Measurements from ENCODE around the gene CCDC190. TPM values are rescaled to one million over a fixed set of nuclear protein-coding genes. Genes with fewer than 3 reads are reported as not detected.
"Not testable (repeated sequence)": the region's sequence is repeated elsewhere in the genome, so short reads cannot be mapped to it uniquely, and the experiment has no call there.

Gene CCDC190
- total RNA-seq, 1 donor from 2014 or later = not detected

- Histone ChIP-seq H3K9ac (no peak overlapping the region), H4K20me1 (ENCODE audit: low read depth) (no peaks in the 10 kb centered on the region), H3K9me3 (ENCODE audit: low read depth) (no peaks in the 10 kb centered on the region), H2AFZ (replicated peaks) (peak overlapping the region; percentile 44), H3F3A (ENCODE audit: low read depth) (no peaks in the 10 kb centered on the region), H3K4me1 (no peaks in the 10 kb centered on the region), H3K4me3 (no peak overlapping the region), H3K27me3 (no peaks in the 10 kb centered on the region), H3K79me2 (ENCODE audit: low read depth) (no peaks in the 10 kb centered on the region), H3K36me3 (no peaks in the 10 kb centered on the region), H3K4me2 (no peak overlapping the region), H3K27ac (no peak overlapping the region)
- H3K4me3 Mint-ChIP-seq = no peak overlapping the region
- no peaks in the 10 kb centered on the region for H3K27me3 Mint-ChIP-seq (ENCODE audit: insufficient read depth, low read depth)
- TF ChIP-seq CTCF (IDR thresholded peaks at IDR 0.05) = no peak
- TF ChIP-seq EZH2phosphoT487 (IDR thresholded peaks at IDR 0.05) = no peak
- TF ChIP-seq EZH2 (IDR thresholded peaks at IDR 0.05) = no peak
- DNase-seq (ENCODE audit: low spot score) = no peak
- no peak overlapping the region for H3K27ac Mint-ChIP-seq
- H3K36me3 Mint-ChIP-seq = no peaks in the 10 kb centered on the region
- H3K9me3 Mint-ChIP-seq = no peaks in the 10 kb centered on the region
- H3K4me1 Mint-ChIP-seq = no peaks in the 10 kb centered on the region
Measured at GRCh38 chr1:162876751-162877150, 15.8 kb upstream of the CCDC190 start.

- no peak for DNase-seq (ENCODE audit: low spot score)
- Mint-ChIP-seq H3K4me1 (no peaks in the 10 kb centered on the region), H3K4me3 (no peak overlapping the region), H3K27me3 (ENCODE audit: insufficient read depth, low read depth) (no peaks in the 10 kb centered on the region), H3K27ac (no peak overlapping the region), H3K9me3 (peaks cover 17% of the 10 kb centered on the region), H3K36me3 (no peaks in the 10 kb centered on the region)
- Histone ChIP-seq H3K27ac (no peak overlapping the region), H3K9ac (no peak overlapping the region), H3K36me3 (no peaks in the 10 kb centered on the region), H3F3A (ENCODE audit: low read depth) (no peaks in the 10 kb centered on the region), H3K9me3 (ENCODE audit: low read depth) (no peaks in the 10 kb centered on the region), H4K20me1 (ENCODE audit: low read depth) (no peaks in the 10 kb centered on the region), H3K4me1 (no peaks in the 10 kb centered on the region), H3K27me3 (no peaks in the 10 kb centered on the region), H3K4me3 (no peak overlapping the region), H3K4me2 (no peak overlapping the region), H3K79me2 (ENCODE audit: low read depth) (no peaks in the 10 kb centered on the region), H2AFZ (replicated peaks) (no peak overlapping the region)
- no peak for TF ChIP-seq EZH2phosphoT487 (IDR thresholded peaks at IDR 0.05)
- peak; percentile 5 for TF ChIP-seq CTCF (IDR thresholded peaks at IDR 0.05)
- TF ChIP-seq EZH2 (IDR thresholded peaks at IDR 0.05) = no peak
Measured at GRCh38 chr1:162873671-162874666, 13.0 kb upstream of the CCDC190 start.

GRCh38 chr1:162872981-162873380 is 12.0 kb upstream of the CCDC190 start:
- Histone ChIP-seq H3K36me3 (no peaks in the 10 kb centered on the region), H3K9me3 (ENCODE audit: low read depth) (no peaks in the 10 kb centered on the region), H4K20me1 (ENCODE audit: low read depth) (no peaks in the 10 kb centered on the region), H3K4me2 (no peak overlapping the region), H3K27me3 (no peaks in the 10 kb centered on the region), H3K9ac (no peak overlapping the region), H3K4me1 (no peaks in the 10 kb centered on the region), H3K27ac (no peak overlapping the region), H3K79me2 (ENCODE audit: low read depth) (no peaks in the 10 kb centered on the region), H3F3A (ENCODE audit: low read depth) (no peaks in the 10 kb centered on the region), H3K4me3 (no peak overlapping the region), H2AFZ (replicated peaks) (no peak overlapping the region)
- TF ChIP-seq EZH2phosphoT487 (IDR thresholded peaks at IDR 0.05) = no peak
- TF ChIP-seq CTCF (IDR thresholded peaks at IDR 0.05) = no peak
- TF ChIP-seq EZH2 (IDR thresholded peaks at IDR 0.05) = no peak
- no peak overlapping the region for H3K27ac Mint-ChIP-seq
- no peaks in the 10 kb centered on the region for H3K4me1 Mint-ChIP-seq
- peaks cover 17% of the 10 kb centered on the region for H3K9me3 Mint-ChIP-seq
- no peak for DNase-seq (ENCODE audit: low spot score)
- no peaks in the 10 kb centered on the region for H3K27me3 Mint-ChIP-seq (ENCODE audit: insufficient read depth, low read depth)
- H3K4me3 Mint-ChIP-seq = no peak overlapping the region
- no peaks in the 10 kb centered on the region for H3K36me3 Mint-ChIP-seq

GRCh38 chr1:162871417-162871816 is 10.4 kb upstream of the CCDC190 start:
- H3K36me3 ChIP-seq; H3K4me1 Mint-ChIP-seq; H3K36me3 Mint-ChIP-seq; H3K9ac ChIP-seq; H3K27me3 ChIP-seq; H3K9me3 ChIP-seq (ENCODE audit: low read depth); H3K27ac ChIP-seq; H4K20me1 ChIP-seq (ENCODE audit: low read depth); H3K4me1 ChIP-seq; H3K4me2 ChIP-seq; H3K4me3 Mint-ChIP-seq; H3F3A ChIP-seq (ENCODE audit: low read depth); H2AFZ ChIP-seq (replicated peaks); H3K27ac Mint-ChIP-seq; H3K4me3 ChIP-seq; H3K79me2 ChIP-seq (ENCODE audit: low read depth); H3K27me3 Mint-ChIP-seq (ENCODE audit: insufficient read depth, low read depth); DNase-seq (ENCODE audit: low spot score): not testable (repeated sequence)
- peaks cover 17% of the 10 kb centered on the region for H3K9me3 Mint-ChIP-seq
